ENCODE measurements around the gene GBE1. TPM values are rescaled to one million over a fixed set of nuclear protein-coding genes. Genes with fewer than 3 reads are reported as not detected.

The GBE1 gene
- total RNA-seq, 6 experiments from 2014 or later = 78.3 to 93.4 (median 87.8) TPM

DNA sequence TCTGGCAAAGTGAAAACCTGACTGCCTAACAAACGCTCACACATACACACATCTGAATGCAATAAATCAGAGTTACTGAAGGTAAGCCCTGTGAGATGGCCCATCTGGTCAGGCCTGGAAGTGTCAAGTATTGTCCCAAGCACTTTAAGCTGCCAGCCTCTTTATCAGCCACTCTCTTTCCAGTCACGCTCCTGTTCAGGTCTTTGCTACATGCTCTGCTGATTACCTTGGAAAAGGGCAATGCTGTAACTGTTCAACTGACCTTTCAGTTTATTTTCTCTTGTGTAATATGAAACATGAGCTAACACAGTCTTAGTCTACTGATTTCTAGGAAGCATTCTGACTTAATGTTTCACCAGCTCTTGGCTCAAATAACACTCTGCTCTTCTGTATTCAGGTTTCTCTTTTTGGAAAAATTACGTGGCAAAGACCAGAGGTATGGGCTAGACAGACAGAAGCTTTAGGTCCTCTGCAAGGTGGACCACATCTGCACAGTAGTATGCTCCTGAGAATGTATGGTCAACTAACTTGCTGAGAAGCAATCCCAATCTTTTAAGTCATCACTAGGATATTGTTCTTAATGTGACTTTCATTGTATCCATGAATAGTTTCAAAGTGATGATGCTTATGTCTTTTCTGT is 44.5 kb downstream of the GBE1 start:
- no peaks in the 10 kb centered on the region for H3K27me3 Mint-ChIP-seq (ENCODE audit: insufficient read depth)
- H3K4me1 Mint-ChIP-seq (ENCODE audit: low read depth) = peaks cover 15% of the 10 kb centered on the region
- DNase-seq = peak; percentile 18
- H3K4me3 Mint-ChIP-seq = 0 out of 2 replicates have a peak overlapping the region, but pooled peaks have one; percentile 23
- H3K36me3 Mint-ChIP-seq (ENCODE audit: low read depth) = peaks cover 14% of the 10 kb centered on the region
- TF ChIP-seq, protein P1, sequence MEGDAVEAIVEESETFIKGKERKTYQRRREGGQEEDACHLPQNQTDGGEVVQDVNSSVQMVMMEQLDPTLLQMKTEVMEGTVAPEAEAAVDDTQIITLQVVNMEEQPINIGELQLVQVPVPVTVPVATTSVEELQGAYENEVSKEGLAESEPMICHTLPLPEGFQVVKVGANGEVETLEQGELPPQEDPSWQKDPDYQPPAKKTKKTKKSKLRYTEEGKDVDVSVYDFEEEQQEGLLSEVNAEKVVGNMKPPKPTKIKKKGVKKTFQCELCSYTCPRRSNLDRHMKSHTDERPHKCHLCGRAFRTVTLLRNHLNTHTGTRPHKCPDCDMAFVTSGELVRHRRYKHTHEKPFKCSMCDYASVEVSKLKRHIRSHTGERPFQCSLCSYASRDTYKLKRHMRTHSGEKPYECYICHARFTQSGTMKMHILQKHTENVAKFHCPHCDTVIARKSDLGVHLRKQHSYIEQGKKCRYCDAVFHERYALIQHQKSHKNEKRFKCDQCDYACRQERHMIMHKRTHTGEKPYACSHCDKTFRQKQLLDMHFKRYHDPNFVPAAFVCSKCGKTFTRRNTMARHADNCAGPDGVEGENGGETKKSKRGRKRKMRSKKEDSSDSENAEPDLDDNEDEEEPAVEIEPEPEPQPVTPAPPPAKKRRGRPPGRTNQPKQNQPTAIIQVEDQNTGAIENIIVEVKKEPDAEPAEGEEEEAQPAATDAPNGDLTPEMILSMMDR (IDR thresholded peaks at IDR 0.05) = no peak
- H3K27ac Mint-ChIP-seq = peak overlapping the region; percentile 66
- no peaks in the 10 kb centered on the region for H3K9me3 Mint-ChIP-seq

DNA sequence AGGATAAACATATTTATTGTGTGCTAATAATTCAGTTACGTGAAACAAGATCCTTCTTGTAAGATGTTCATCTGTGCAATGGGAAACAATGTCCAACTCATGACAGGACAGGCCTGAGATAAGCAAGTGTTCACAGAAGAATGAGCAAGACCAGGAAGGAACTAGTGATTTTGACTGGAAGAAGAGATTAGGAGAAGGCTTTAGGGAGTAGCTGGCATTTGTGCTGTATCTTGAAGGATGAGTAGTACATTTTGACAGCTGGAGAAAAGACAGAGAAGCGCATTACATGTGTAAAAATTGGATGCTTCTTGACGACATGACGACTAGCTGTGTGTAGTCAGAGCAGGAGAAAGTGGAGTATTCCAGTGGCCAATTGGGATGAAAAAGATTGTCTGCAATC is 48.4 kb downstream of the GBE1 start:
- TF ChIP-seq, protein P1 (IDR thresholded peaks at IDR 0.05) = no peak
- H3K27ac Mint-ChIP-seq = no peak overlapping the region
- peaks cover 11% of the 10 kb centered on the region for H3K36me3 Mint-ChIP-seq (ENCODE audit: low read depth)
- no peaks in the 10 kb centered on the region for H3K9me3 Mint-ChIP-seq
- H3K27me3 Mint-ChIP-seq (ENCODE audit: insufficient read depth) = no peaks in the 10 kb centered on the region
- peaks cover 15% of the 10 kb centered on the region for H3K4me1 Mint-ChIP-seq (ENCODE audit: low read depth)
- no peak for DNase-seq
- H3K4me3 Mint-ChIP-seq = no peak overlapping the region

DNA sequence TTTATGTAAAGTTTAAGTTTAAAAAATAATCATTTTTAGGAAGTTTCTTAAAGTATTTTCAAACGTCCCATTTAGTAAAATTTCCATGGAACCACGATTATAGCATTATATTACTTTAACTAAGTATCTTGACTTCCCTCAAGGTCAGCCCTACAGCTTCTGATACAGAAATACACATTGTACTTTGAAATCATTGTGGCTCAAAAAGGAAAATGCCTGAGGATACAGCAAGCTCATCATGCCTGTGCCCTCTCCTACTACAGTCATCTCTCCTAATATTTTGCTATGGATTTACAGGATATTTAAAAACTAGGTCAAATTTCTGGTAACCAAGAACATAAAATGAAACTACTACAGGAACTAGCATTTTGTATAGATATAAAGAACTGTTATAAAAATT is 51.8 kb downstream of the GBE1 start:
- no peak overlapping the region for H3K4me3 Mint-ChIP-seq
- DNase-seq = no peak
- H3K9me3 Mint-ChIP-seq = no peaks in the 10 kb centered on the region
- peaks cover 5% of the 10 kb centered on the region; the same call in 1 of the 2 replicates for H3K4me1 Mint-ChIP-seq (ENCODE audit: low read depth)
- H3K36me3 Mint-ChIP-seq (ENCODE audit: low read depth) = peaks cover 7% of the 10 kb centered on the region
- TF ChIP-seq, protein P1 (IDR thresholded peaks at IDR 0.05) = no peak
- H3K27me3 Mint-ChIP-seq (ENCODE audit: insufficient read depth) = no peaks in the 10 kb centered on the region; the same call in 1 of the 2 replicates
- H3K27ac Mint-ChIP-seq = no peak overlapping the region

GRCh38 chr3:81707996-81708395 is 53.4 kb downstream of the GBE1 start:
- no peak for DNase-seq
- Mint-ChIP-seq H3K4me3 (no peak overlapping the region), H3K27me3 (ENCODE audit: insufficient read depth) (no peaks in the 10 kb centered on the region; the same call in 1 of the 2 replicates), H3K9me3 (no peaks in the 10 kb centered on the region), H3K27ac (no peak overlapping the region), H3K36me3 (ENCODE audit: low read depth) (peaks cover 3% of the 10 kb centered on the region; the same call in 1 of the 2 replicates), H3K4me1 (ENCODE audit: low read depth) (peaks cover 2% of the 10 kb centered on the region; the same call in 1 of the 2 replicates)
- TF ChIP-seq, protein P1 (IDR thresholded peaks at IDR 0.05) = no peak

GRCh38 chr3:81702126-81702525 is 59.3 kb downstream of the GBE1 start:
- TF ChIP-seq, protein P1 (IDR thresholded peaks at IDR 0.05) = no peak
- H3K4me3 Mint-ChIP-seq = no peak overlapping the region
- no peaks in the 10 kb centered on the region; the same call in 1 of the 2 replicates for H3K27me3 Mint-ChIP-seq (ENCODE audit: insufficient read depth)
- no peak overlapping the region for H3K27ac Mint-ChIP-seq
- no peaks in the 10 kb centered on the region for H3K9me3 Mint-ChIP-seq
- no peaks in the 10 kb centered on the region for H3K4me1 Mint-ChIP-seq (ENCODE audit: low read depth)
- peaks cover 13% of the 10 kb centered on the region for H3K36me3 Mint-ChIP-seq (ENCODE audit: low read depth)
- DNase-seq = no peak

Data from HFFc6 (cell line).